Measurements from ENCODE around the gene VAV1. TPM values are rescaled to one million over a fixed set of nuclear protein-coding genes. Genes with fewer than 3 reads are reported as not detected.

Gene VAV1, protein sequence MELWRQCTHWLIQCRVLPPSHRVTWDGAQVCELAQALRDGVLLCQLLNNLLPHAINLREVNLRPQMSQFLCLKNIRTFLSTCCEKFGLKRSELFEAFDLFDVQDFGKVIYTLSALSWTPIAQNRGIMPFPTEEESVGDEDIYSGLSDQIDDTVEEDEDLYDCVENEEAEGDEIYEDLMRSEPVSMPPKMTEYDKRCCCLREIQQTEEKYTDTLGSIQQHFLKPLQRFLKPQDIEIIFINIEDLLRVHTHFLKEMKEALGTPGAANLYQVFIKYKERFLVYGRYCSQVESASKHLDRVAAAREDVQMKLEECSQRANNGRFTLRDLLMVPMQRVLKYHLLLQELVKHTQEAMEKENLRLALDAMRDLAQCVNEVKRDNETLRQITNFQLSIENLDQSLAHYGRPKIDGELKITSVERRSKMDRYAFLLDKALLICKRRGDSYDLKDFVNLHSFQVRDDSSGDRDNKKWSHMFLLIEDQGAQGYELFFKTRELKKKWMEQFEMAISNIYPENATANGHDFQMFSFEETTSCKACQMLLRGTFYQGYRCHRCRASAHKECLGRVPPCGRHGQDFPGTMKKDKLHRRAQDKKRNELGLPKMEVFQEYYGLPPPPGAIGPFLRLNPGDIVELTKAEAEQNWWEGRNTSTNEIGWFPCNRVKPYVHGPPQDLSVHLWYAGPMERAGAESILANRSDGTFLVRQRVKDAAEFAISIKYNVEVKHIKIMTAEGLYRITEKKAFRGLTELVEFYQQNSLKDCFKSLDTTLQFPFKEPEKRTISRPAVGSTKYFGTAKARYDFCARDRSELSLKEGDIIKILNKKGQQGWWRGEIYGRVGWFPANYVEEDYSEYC
- total RNA-seq (1 to 10 TPM in 5 of 7 donors, under 1 TPM in 2; 0.71 to 5.0 (median 2.0) TPM), polyA plus RNA-seq (1 to 10 TPM; 1.1 to 3.6 TPM)
- long read RNA-seq, donor 1, partial matches to known transcripts = 1 of 1 reads
- long read RNA-seq, donor 1, other reads (novel, unspliced or antisense) = 0 of 1 reads
- long read RNA-seq, donor 2 = 0 reads
- long read RNA-seq, donor 3, partial matches to known transcripts = 1 of 3 reads
- long read RNA-seq, donor 3, other reads (novel, unspliced or antisense) = 0 of 3 reads

DNA sequence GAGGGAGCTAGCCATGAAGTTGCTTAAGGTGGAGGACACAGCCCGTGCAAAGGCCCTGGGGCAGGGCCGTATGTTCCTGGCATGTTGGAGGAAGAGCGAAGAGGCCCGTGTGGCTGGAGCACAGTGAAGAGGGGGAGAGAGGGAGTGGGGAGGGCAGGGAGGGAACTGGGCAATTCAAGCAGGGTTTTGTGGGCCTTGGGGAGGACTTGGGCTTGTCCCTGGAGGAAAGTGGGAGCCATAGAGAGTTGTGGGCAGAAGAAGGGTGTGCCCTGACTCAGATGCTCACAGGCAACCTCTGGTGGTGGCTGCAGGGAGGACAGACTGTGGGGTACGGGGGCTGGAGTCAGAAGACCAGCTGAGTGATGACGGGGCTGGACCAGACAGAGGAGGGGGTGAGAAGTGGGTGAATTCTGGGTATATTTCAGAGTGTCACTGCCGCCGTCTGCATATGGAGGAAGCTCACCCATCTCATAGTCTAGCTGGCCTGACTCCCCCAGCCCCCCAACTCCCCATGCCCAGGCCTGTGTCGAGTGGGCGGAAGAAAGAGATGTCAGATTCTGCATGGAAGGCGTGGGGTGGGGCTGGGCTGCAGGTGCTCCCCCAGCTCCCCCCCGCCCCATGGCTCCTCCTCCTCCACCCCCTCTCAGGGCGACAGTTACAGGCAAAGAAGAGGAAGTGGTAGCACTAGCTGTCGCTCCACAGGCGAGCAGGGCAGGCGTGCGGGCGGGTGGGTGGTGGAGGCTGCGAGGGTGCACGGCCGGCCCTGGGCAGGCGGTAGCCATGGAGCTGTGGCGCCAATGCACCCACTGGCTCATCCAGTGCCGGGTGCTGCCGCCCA is at the start of gene VAV1:
VAV1 (plus strand) TSS at position 681 of the 838 bp plus-strand sequence; CDS start at position 781, 100 bp downstream.
- no peak within 1 kb of the TSS for H3K27ac ChIP-seq
- peak within 1 kb of the TSS; percentile 10 for H3K4me3 ChIP-seq
- H3K4me1 ChIP-seq (ENCODE audit: insufficient read depth) = peaks cover 2% of the 10 kb centered on the region
- 51 to 61% (median 54%) methylated on average over 18 to 25 of the region's 25 CpGs for WGBS, 3 donors
- H3K9me3 ChIP-seq = no peaks in the 10 kb centered on the region
- no peak for DNase-seq
- H3K27me3 ChIP-seq = peaks cover 5% of the 10 kb centered on the region
- H3K36me3 ChIP-seq = no peaks in the 10 kb centered on the region
- intact Hi-C loops (cut with DNase I) = no loop called here
- TF ChIP-seq, protein P1, sequence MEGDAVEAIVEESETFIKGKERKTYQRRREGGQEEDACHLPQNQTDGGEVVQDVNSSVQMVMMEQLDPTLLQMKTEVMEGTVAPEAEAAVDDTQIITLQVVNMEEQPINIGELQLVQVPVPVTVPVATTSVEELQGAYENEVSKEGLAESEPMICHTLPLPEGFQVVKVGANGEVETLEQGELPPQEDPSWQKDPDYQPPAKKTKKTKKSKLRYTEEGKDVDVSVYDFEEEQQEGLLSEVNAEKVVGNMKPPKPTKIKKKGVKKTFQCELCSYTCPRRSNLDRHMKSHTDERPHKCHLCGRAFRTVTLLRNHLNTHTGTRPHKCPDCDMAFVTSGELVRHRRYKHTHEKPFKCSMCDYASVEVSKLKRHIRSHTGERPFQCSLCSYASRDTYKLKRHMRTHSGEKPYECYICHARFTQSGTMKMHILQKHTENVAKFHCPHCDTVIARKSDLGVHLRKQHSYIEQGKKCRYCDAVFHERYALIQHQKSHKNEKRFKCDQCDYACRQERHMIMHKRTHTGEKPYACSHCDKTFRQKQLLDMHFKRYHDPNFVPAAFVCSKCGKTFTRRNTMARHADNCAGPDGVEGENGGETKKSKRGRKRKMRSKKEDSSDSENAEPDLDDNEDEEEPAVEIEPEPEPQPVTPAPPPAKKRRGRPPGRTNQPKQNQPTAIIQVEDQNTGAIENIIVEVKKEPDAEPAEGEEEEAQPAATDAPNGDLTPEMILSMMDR (IDR thresholded peaks at IDR 0.05) = no peak
- TF ChIP-seq POLR2A (IDR thresholded peaks at IDR 0.05) (no peak), EP300 (IDR thresholded peaks at IDR 0.05) (no peak)

DNA sequence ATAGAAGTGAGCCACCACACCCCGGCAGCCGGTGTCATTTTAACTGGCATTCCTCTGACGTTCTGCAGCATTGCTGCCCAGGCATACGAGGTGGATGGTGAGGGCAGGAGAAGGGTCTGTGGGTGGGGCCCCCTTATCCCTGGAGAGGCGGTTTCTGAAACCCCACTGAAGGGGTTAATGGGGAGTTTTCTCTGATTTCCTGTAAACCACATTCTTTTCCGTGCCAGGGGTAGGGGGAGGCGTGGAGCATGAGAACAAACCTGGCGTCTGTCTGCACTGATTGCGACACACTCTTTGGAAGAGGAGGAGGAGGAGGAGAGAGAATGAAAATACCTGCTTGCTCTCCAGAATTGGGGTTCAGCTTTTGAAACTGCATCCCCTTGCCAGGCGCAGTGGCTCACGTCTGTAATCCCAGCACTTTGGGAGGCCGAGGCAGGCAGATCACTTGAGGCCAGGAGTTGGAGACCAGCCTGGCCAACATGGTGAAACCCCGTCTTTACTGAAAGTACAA is 49.3 kb upstream of the VAV1 start:
- WGBS, 3 donors = 7 to 13% (median 11%) methylated on average over 13 of the region's 13 CpGs
- Histone ChIP-seq H3K4me1 (ENCODE audit: insufficient read depth) (peaks cover 5% of the 10 kb centered on the region), H3K27me3 (no peaks in the 10 kb centered on the region), H3K4me3 (no peak overlapping the region), H3K36me3 (no peaks in the 10 kb centered on the region), H3K9me3 (no peaks in the 10 kb centered on the region), H3K27ac (peak overlapping the region in 1 of 2 donors; percentile 4)
- peak; percentile 32 for TF ChIP-seq EP300 (IDR thresholded peaks at IDR 0.05)
- TF ChIP-seq, protein P1 (IDR thresholded peaks at IDR 0.05) = no peak
- peak; percentile 30 for TF ChIP-seq POLR2A (IDR thresholded peaks at IDR 0.05)
- intact Hi-C loops (cut with DNase I) = no loop called here
- DNase-seq = peak; percentile 69 to 90 (median 82)

DNA sequence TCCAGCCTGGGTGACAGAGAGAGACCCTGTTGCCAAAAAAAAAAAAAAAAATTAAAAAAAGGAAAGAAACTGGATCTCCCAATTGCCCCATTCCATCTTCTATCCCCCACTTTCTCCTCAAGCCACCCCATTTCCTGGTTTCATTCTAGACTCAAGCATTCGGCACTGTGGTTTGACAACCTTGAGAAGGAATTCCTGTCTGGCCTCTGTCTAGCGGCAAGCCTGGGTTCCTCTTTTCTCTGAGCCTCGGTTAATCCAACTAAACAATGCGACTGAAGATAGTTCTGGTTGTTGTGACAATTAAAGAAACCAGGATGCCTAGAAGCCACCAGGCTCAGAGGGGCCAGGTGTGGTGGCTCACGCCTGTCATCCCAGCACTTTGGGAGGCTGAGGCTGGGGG is 48.8 kb upstream of the VAV1 start:
- Histone ChIP-seq H3K27me3 (no peaks in the 10 kb centered on the region), H3K9me3 (no peaks in the 10 kb centered on the region), H3K36me3 (no peaks in the 10 kb centered on the region), H3K4me1 (ENCODE audit: insufficient read depth) (peaks cover 5% of the 10 kb centered on the region), H3K4me3 (no peak overlapping the region), H3K27ac (peak overlapping the region in 1 of 2 donors; percentile 4)
- DNase-seq = peak in 1 of 5 donors; percentile 10
- intact Hi-C loops (cut with DNase I) = no loop called here
- TF ChIP-seq, protein P1 (IDR thresholded peaks at IDR 0.05) = no peak
- TF ChIP-seq EP300 (IDR thresholded peaks at IDR 0.05) (no peak), POLR2A (IDR thresholded peaks at IDR 0.05) (no peak)
- 38 to 60% (median 59%) methylated on average over 5 of the region's 5 CpGs for WGBS, 3 donors

Measured in ovary (tissue), 10 donors.